GM12891 (cell line): ENCODE data around the gene ZNF200. TPM values are rescaled to one million over a fixed set of nuclear protein-coding genes. Genes with fewer than 3 reads are reported as not detected.

ENCODE experiments used
- DNase-seq: peaks from one replicate; pipeline ENCODE4 v3.0.0; 2011; ENCODE audit warnings: low spot score; ENCODE audit not compliant: insufficient read length
- FAIRE-seq: peaks from 2 replicates; lab custom pipeline; 2011; peaks lifted over from hg19 to GRCh38; lab: Jason Lieb, UNC
- PAX5 ChIP-seq: IDR thresholded peaks from 2 replicates; pipeline ENCODE4 v1.6.1; 2011; ENCODE audit warnings: low read length, moderate library complexity, mild to moderate bottlenecking; ENCODE audit not compliant: insufficient read depth, severe bottlenecking
- POLR2A ChIP-seq: IDR thresholded peaks from 2 replicates; pipeline ENCODE4 v1.6.1; 2011; ENCODE audit warnings: low read depth, low read length, control low read depth
- POLR2AphosphoS5 ChIP-seq: IDR thresholded peaks from 2 replicates; pipeline ENCODE4 v1.6.1; 2011; ENCODE audit warnings: low read depth, low read length, control low read depth
- POU2F2 ChIP-seq: IDR thresholded peaks from 2 replicates; pipeline ENCODE4 v1.6.1; 2011; ENCODE audit warnings: low read depth, mild to moderate bottlenecking, control low read depth, low read length, moderate library complexity
- SPI1 ChIP-seq: IDR thresholded peaks from 2 replicates; pipeline ENCODE4 v1.6.1; 2011; ENCODE audit warnings: low read depth, low read length, control low read depth
- TAF1 ChIP-seq: IDR thresholded peaks from 2 replicates; pipeline ENCODE4 v1.6.1; 2011; ENCODE audit warnings: low read depth, low read length, control low read depth
- polyA plus RNA-seq: library from polyadenylated mRNA; unstranded; fragments of >200 nt; gene quantifications from one replicate; pipeline ENCODE4 v1.2.1, GENCODE V29; 2012; ENCODE audit warnings: low read depth, missing spikeins, inconsistent platforms; ENCODE audit not compliant: missing spikeins

ZNF200 gene
- polyA plus RNA-seq: 3.3 TPM

GRCh38 chr16:3234857-3235561 is at the start of gene ZNF200:
ZNF200 (minus strand) TSS chr16:3235158; CDS start chr16:3233755, 1,403 bp downstream.
- peak; percentile 86 for TF ChIP-seq POLR2A
- TF ChIP-seq PAX5: peak; percentile 91
- TF ChIP-seq POLR2AphosphoS5: peak; percentile 60
- TF ChIP-seq TAF1: peak; percentile 59; the same call in 1 of the 2 replicates
- TF ChIP-seq SPI1: no peak
- DNase-seq (peak; percentile 95), FAIRE-seq (peak; percentile 97)

- DNase-seq (no peak), FAIRE-seq (no peak)
- TF ChIP-seq TAF1: no peak; the same call in 1 of the 2 replicates
- TF ChIP-seq PAX5: no peak
- TF ChIP-seq POLR2A: no peak
- no peak for TF ChIP-seq POU2F2
- TF ChIP-seq POLR2AphosphoS5: no peak
- no peak for TF ChIP-seq SPI1
Measured at GRCh38 chr16:3283543-3284447, 48.8 kb upstream of the ZNF200 start.

GRCh38 chr16:3282730-3283542 is 48.0 kb upstream of the ZNF200 start, which contains the start of gene ZNF263:
ZNF263 (plus strand) TSS chr16:3283491; CDS start chr16:3283819, 328 bp downstream.
- TF ChIP-seq POLR2AphosphoS5 (peak; percentile 65; the same call in 1 of the 2 replicates), POU2F2 (no peak), PAX5 (no peak), SPI1 (no peak), POLR2A (0 out of 2 replicates have a peak, but pooled peaks have one; percentile 54), TAF1 (peak; percentile 59)
- FAIRE-seq: peak; percentile 96
- DNase-seq: peak; percentile 96

- FAIRE-seq: no peak
- no peak for DNase-seq
- TF ChIP-seq POLR2AphosphoS5: no peak
- no peak for TF ChIP-seq POU2F2
- TF ChIP-seq SPI1: no peak
- TF ChIP-seq TAF1: no peak; the same call in 1 of the 2 replicates
- TF ChIP-seq PAX5: no peak
- no peak for TF ChIP-seq POLR2A
Measured at GRCh38 chr16:3282103-3282729, 47.3 kb upstream of the ZNF200 start.

GRCh38 chr16:3281222-3281820 is 46.4 kb upstream of the ZNF200 start:
- TF ChIP-seq TAF1 (no peak), SPI1 (no peak), POLR2AphosphoS5 (no peak), PAX5 (no peak), POLR2A (no peak), POU2F2 (no peak)
- DNase-seq (no peak), FAIRE-seq (no peak)

GRCh38 chr16:3276679-3277078 is 41.7 kb upstream of the ZNF200 start:
- no peak for TF ChIP-seq SPI1
- no peak for TF ChIP-seq POU2F2
- no peak for TF ChIP-seq TAF1
- no peak for TF ChIP-seq POLR2AphosphoS5
- no peak for TF ChIP-seq POLR2A
- TF ChIP-seq PAX5: no peak
- no peak for FAIRE-seq
- DNase-seq: no peak

GRCh38 chr16:3274947-3275346 is 40.0 kb upstream of the ZNF200 start:
- FAIRE-seq: no peak
- DNase-seq: no peak
- TF ChIP-seq TAF1: no peak
- TF ChIP-seq POLR2A: no peak
- no peak for TF ChIP-seq PAX5
- TF ChIP-seq POU2F2: no peak
- no peak for TF ChIP-seq POLR2AphosphoS5
- TF ChIP-seq SPI1: no peak
